GM19238 (cell line): ENCODE data around the gene BGLAP.
"Not testable (repeated sequence)": the region's sequence is repeated elsewhere in the genome, so short reads cannot be mapped to it uniquely, and the experiment has no call there.

Source experiments
- DNase-seq: peaks from one replicate; pipeline ENCODE4 v3.0.0; 2011; ENCODE audit warnings: low spot score; ENCODE audit not compliant: insufficient read length

The BGLAP gene

DNA sequence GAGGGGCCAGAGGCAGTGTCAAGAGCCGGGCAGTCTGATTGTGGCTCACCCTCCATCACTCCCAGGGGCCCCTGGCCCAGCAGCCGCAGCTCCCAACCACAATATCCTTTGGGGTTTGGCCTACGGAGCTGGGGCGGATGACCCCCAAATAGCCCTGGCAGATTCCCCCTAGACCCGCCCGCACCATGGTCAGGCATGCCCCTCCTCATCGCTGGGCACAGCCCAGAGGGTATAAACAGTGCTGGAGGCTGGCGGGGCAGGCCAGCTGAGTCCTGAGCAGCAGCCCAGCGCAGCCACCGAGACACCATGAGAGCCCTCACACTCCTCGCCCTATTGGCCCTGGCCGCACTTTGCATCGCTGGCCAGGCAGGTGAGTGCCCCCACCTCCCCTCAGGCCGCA is at the start of gene BGLAP:
Gene BGLAP (plus strand): TSS at position 259 of the 400 bp plus-strand sequence. CDS start 48 bp downstream, at position 307.
- no peak for DNase-seq

DNA sequence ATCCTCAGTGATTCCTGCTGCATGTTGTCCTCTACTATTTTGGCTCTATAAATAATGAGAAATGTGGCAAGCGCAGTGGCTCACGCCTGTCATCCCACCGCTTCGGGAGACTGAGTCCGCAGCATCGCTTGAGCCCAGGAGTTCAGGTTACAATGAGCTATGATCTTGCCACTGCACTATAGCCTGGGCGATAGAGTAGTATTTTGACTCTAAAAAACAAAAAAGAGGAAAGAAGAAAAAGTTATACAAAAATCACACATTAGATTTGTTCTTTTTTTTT is 48.8 kb upstream of the BGLAP start:
- DNase-seq: no peak

DNA sequence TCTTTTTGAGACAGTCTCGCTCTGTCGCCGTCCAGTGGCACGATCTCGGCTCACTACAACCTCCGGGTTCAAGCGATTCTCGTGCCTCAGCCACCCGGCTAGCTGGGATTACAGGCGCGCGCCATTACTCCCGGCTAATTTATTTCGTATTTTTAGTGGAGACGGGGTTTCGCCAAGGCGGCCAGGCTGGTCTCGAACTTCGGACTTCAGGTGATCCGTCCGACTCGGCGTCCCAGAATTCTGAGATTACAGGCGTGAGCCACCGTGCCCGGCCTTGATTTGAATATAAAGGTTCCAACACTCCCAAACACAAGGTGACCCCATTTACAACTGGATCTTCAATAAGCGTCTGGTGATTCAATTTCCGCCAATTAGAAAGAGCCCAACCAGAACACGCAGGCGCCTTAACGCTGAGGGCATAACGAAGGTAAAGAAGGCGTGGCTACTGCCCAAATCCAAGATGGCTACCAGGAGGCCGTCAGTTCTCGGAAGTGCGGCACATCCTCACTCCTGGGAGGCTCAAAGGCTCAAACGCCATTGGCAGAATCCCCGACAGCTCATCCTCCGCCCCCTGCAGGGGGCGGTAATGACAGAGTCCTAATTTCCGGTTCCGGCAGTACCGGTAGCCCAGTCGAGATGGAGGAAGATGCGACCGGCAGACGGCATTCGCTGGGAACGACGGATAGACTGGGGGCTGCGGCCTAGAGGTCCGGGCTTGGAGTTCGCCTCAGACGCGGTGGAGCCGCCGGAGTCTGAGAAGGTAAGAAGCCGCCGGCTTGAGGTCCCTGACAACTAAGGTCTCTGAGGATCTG is 48.3 kb upstream of the BGLAP start, which contains the start of gene SLC25A44:
Gene SLC25A44 (plus strand): TSS at position 617 of the 812 bp plus-strand sequence. CDS start 5,744 bp downstream, outside the sequence.
- peak; percentile 94 for DNase-seq

- no peak for DNase-seq
Observed at GRCh38 chr1:156194300-156194652, 47.7 kb upstream of the BGLAP start.

- DNase-seq: no peak
Observed at GRCh38 chr1:156195853-156196252, 46.1 kb upstream of the BGLAP start.

- no peak for DNase-seq
Observed at GRCh38 chr1:156196445-156196844, 45.5 kb upstream of the BGLAP start.

DNA sequence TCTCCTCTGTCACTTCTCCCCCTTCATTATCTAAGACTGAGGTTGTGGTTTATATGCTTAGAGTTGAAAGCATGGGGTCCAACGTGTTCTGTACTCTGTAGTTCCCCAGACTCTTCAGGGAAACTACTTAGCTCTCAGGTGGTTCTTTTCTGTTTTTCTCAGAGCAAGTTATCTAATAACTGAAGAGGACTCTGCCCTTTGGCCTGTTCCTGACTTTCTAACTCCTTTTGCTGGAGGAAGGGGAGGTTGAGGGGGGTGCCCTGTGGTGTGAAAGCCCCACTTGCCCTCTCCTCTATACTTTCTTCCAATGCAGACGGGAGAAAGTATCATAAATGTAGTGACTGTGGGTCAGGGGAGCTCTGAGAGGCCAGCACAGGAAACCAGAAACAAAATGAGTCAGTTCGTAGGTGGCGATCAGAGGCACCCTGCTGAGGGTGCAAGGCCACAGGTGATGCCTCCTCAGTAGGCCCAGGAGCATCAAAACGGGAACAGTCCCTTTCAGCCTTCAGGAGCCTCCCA is 43.1 kb upstream of the BGLAP start:
- no peak for DNase-seq

GRCh38 chr1:156200044-156200443 is 41.9 kb upstream of the BGLAP start:
- no peak for DNase-seq

- DNase-seq: no peak
Observed at GRCh38 chr1:156203331-156203730, 38.7 kb upstream of the BGLAP start.

DNA sequence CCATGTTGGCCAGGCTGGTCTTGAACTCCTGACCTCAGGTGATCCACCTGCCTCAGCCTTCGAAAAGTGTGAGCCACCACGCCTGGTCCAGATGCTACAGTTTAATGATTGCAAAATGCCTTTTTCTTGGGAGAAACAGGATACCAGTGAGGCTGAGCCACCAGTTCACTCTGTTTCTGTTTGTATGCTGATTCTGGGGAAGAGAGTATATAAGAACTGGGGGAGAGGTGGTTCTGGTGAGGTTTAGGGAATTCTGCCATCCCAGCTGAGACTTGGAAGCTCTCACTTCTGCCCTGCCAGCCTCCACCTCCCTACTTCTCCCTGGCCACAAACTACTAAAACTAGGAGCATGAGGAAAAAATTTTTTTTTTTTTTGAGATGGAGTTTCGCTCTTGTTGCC is 37.3 kb upstream of the BGLAP start:
- DNase-seq: no peak

DNA sequence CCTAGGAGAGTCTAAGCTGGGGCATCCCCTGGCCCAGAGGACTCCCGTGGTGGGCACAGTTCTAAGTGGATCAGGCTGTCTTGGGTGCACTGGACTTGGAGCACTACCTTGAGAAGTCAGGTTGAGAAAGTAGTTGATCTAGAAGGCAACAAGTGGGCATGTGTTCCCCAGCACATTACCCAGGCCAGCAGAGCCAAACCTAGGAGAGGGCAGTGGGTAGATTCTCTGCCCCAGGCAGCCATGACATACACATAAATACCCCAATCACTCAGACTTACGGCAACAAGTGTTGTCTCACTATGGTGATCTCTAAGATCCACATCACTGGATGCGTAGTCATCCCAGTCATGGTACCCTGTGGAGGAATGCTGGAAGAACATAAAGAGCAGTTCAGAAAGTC is 30.7 kb upstream of the BGLAP start:
- no peak for DNase-seq

DNA sequence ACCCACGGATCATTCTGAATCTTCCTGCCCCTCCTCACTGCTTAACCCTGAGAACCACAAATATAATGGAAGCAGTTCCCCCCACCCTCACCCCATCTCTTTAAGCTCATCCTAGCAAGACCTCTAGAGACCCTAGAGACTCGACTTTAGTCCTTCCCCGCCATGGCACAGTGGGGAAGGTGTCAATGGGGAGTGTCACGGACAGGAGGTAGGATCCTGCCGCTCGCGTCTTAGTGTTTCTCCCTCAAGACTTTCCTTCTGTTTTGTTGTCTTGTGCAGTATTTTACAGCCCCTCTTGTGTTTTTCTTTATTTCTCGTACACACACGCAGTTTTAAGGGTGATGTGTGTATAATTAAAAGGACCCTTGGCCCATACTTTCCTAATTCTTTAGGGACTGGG is 29.9 kb upstream of the BGLAP start:
- DNase-seq: no peak

DNA sequence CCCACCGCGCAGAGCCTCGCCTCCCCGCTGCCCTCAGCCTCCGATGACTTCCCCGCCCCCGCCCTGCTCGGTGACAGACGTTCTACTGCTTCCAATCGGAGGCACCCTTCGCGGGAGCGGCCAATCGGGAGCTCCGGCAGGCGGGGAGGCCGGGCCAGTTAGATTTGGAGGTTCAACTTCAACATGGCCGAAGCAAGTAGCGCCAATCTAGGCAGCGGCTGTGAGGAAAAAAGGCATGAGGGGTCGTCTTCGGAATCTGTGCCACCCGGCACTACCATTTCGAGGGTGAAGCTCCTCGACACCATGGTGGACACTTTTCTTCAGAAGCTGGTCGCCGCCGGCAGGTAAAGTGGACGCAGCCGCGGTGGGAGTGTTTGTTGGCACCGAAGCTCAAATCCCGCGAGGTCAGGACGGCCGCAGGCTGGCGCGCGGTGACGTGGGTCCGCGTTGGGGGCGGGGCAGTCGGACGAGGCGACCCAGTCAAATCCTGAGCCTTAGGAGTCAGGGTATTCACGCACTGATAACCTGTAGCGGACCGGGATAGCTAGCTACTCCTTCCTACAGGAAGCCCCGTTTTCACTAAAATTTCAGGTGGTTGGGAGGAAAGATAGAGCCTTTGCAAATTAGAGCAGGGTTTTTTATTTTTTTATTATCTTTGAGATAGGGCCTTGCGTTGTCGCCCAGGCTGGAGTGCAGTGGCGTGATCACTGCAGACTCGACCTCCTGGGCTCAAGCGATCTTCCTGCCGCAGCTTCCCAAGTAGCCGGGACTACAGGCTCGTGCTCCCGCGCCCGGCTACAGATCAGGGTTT is 28.9 kb upstream of the BGLAP start, which contains the start of gene PMF1:
Gene PMF1 (plus strand): TSS at position 175 of the 811 bp plus-strand sequence. CDS start 9 bp downstream, at position 184.
- DNase-seq: peak; percentile 100

DNA sequence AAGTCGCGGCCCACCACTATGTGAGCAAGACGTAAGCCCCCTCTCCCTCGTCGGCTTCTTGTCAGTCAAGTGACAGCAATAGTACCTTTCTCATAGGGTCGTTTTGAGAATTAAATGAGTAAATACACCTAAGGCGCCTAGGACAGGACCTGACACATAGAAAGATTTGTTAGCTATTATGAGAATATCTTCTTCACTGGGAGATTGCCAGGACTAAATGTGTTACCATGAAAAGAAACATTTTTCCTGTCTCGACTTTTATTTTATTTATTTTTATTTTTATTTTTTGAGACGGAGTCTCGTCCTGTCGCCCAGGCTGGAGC is 28.4 kb upstream of the BGLAP start:
- no peak for DNase-seq

GRCh38 chr1:156214024-156214748 is 27.8 kb upstream of the BGLAP start:
- DNase-seq: no peak

- DNase-seq: not testable (repeated sequence)
Observed at GRCh38 chr1:156216361-156217086, 25.5 kb upstream of the BGLAP start.

- DNase-seq: peak; percentile 41
Observed at GRCh38 chr1:156217871-156218270, 24.1 kb upstream of the BGLAP start.

DNA sequence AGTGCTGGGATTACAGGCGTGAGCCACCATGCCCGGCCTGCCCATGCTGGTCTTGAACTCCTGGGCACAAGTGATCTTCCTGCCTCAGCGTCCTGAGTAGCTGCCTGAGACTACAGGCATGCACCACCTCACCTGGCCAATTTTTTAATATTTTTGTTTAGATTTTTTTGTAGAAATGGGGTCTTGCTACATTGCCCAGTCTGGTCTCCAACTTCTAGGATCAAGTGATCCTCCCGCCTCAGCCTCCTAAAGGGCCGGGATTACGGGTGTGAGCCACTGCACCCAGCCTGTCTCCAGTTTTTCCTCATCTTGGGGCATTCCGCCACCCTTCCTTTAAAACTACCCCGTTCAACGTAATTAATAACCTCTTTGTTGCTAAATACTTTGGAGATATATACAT is 21.8 kb upstream of the BGLAP start:
- no peak for DNase-seq

- no peak for DNase-seq
Observed at GRCh38 chr1:156221986-156222692, 19.8 kb upstream of the BGLAP start.

GRCh38 chr1:156225677-156226014 is 16.3 kb upstream of the BGLAP start:
- DNase-seq: no peak

- DNase-seq: peak; percentile 73
Observed at GRCh38 chr1:156226116-156226538, 15.9 kb upstream of the BGLAP start.
